Activated CD4-positive, CD25-positive, alpha-beta regulatory T cell treated with anti-CD3 and anti-CD28 coated beads, Interleukin-2, amount 50 U/mL, for 24 hours (primary cell): ENCODE data around the gene RAI14.

Experiments used
- ATAC-seq, 2 donors: fragments of 150-1000 bp; cut with Tn5 transposase; one replicate each; pipeline ENCODE4 v1.10.0; 2021; ENCODE audit warnings: mild to moderate bottlenecking in 1 of 2, moderate library complexity in 1 of 2

Gene RAI14

GRCh38 chr5:34680896-34681295, 24.8 kb downstream of the RAI14 start:
- no peak for ATAC-seq

- ATAC-seq = no peak
Measured at GRCh38 chr5:34682926-34683623, 26.9 kb downstream of the RAI14 start.

- no peak for ATAC-seq
Measured at GRCh38 chr5:34684281-34684979, 28.3 kb downstream of the RAI14 start.

GRCh38 chr5:34684980-34685352, 28.8 kb downstream of the RAI14 start:
- ATAC-seq = no peak

GRCh38 chr5:34685485-34686165, 29.5 kb downstream of the RAI14 start:
- ATAC-seq = no peak

- ATAC-seq = no peak
Measured at GRCh38 chr5:34686762-34687268, 30.7 kb downstream of the RAI14 start.

GRCh38 chr5:34687269-34688011, 31.3 kb downstream of the RAI14 start:
- ATAC-seq = no peak

- ATAC-seq = no peak
Measured at GRCh38 chr5:34688015-34688810, 32.1 kb downstream of the RAI14 start.

GRCh38 chr5:34690301-34690700, 34.2 kb downstream of the RAI14 start:
- no peak for ATAC-seq

GRCh38 chr5:34690898-34691297, 34.8 kb downstream of the RAI14 start:
- ATAC-seq = no peak

- ATAC-seq = no peak
Measured at GRCh38 chr5:34691326-34691725, 35.2 kb downstream of the RAI14 start.

- ATAC-seq = no peak
Measured at GRCh38 chr5:34692786-34693185, 36.7 kb downstream of the RAI14 start.

- no peak for ATAC-seq
Measured at GRCh38 chr5:34694012-34694411, 37.9 kb downstream of the RAI14 start.

GRCh38 chr5:34694685-34695084, 38.6 kb downstream of the RAI14 start:
- ATAC-seq = no peak

GRCh38 chr5:34695275-34696027, 39.3 kb downstream of the RAI14 start:
- ATAC-seq = peak; percentile 13 to 36

GRCh38 chr5:34697308-34698108, 41.4 kb downstream of the RAI14 start:
- no peak for ATAC-seq

GRCh38 chr5:34698109-34698419, 41.9 kb downstream of the RAI14 start:
- no peak for ATAC-seq

- ATAC-seq = no peak
Measured at GRCh38 chr5:34698754-34699153, 42.6 kb downstream of the RAI14 start.

- no peak for ATAC-seq
Measured at GRCh38 chr5:34699155-34700077, 43.3 kb downstream of the RAI14 start.

GRCh38 chr5:34700078-34700452, 43.9 kb downstream of the RAI14 start:
- no peak for ATAC-seq
